Prostate gland (tissue), 2 donors: ENCODE data around the gene TMEM256.

Source experiments
- POLR2A ChIP-seq: fragments of 450-650 bp; IDR thresholded peaks from one replicate; pipeline ENCODE4 v1.6.1; 2016; ENCODE audit warnings: antibody characterized with exemption, mild to moderate bottlenecking
- POLR2AphosphoS5 ChIP-seq: sonication (generic); formaldehyde crosslinking; IDR thresholded peaks from one replicate; pipeline ENCODE4 v1.6.1; 2017; ENCODE audit warnings: antibody characterized with exemption
- TF ChIP-seq, protein P1 (sequence below), 4 experiments: fragments of 200-600 bp in 2 of 4; fragments of 450-650 bp in 2 of 4; sonication (generic) in 2 of 4; IDR thresholded peaks; 1 replicate in 3 of 4; 2 replicates in 1 of 4; pipeline ENCODE4 v1.5.1; 2016 to 2019; ENCODE audit warnings: antibody characterized with exemption in 4 of 4, mild to moderate bottlenecking in 2 of 4, moderate library complexity in 2 of 4

DNA sequence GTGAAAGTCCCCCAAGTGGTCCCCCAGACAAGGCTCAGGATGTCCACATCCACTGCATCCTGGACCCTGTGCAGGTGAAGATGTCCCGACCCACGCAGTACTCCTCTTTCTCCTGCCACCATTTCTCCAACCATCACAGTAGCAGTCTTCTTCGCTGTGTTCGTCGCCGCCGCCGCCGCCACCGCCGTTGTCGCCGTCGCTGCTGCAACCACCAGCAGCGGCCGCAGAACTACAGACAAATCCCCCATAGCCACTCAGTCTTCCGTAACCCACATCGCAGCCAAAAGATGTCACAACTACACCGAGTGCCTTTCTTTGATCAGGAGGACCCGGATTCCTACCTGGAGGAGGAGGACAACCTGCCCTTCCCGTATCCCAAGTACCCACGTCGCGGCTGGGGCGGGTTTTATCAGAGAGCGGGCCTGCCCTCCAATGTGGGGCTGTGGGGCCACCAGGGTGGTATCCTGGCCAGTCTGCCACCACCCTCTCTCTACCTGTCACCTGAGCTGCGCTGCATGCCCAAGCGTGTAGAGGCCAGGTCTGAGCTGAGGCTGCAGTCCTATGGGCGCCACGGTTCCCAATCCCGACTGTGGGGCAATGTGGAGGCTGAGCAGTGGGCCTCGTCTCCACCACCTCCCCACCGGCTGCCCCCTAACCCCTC is 22.4 kb upstream of the TMEM256 start:
- TF ChIP-seq POLR2AphosphoS5 (no peak), POLR2A (no peak)
- TF ChIP-seq, protein P1, sequence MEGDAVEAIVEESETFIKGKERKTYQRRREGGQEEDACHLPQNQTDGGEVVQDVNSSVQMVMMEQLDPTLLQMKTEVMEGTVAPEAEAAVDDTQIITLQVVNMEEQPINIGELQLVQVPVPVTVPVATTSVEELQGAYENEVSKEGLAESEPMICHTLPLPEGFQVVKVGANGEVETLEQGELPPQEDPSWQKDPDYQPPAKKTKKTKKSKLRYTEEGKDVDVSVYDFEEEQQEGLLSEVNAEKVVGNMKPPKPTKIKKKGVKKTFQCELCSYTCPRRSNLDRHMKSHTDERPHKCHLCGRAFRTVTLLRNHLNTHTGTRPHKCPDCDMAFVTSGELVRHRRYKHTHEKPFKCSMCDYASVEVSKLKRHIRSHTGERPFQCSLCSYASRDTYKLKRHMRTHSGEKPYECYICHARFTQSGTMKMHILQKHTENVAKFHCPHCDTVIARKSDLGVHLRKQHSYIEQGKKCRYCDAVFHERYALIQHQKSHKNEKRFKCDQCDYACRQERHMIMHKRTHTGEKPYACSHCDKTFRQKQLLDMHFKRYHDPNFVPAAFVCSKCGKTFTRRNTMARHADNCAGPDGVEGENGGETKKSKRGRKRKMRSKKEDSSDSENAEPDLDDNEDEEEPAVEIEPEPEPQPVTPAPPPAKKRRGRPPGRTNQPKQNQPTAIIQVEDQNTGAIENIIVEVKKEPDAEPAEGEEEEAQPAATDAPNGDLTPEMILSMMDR (IDR thresholded peaks at IDR 0.05): no peak
